Measurements from ENCODE around the gene ARHGEF10L.

ARHGEF10L gene

DNA sequence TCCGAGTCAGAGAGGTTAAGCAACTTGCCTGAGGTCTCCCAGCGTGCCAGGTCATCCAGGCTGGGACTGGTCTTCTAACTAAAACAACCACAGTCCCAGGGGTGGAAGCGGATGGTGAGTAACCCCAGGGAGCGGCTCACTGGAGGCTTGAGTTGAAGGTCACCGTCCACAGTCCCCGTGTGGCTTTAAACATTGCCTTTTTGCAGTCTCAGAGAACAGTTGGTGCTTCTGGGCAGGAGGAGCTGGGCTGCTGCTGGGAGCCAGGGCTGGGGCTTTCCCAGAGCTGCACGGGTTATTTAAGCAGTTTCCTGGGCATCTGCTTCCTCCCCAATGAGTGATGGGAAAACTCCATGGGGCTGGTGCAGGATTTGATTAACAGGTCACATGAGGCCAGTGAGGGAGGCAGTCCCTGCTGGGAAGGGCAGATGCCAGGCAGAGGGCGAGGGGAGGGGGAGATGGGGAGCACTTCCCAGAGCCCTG is 12.3 kb downstream of the ARHGEF10L start:
- no peak for DNase-seq (ENCODE audit: low read depth)
- H3K4me3 ChIP-seq (ENCODE audit: low read length), result peak overlapping the region; percentile 14

DNA sequence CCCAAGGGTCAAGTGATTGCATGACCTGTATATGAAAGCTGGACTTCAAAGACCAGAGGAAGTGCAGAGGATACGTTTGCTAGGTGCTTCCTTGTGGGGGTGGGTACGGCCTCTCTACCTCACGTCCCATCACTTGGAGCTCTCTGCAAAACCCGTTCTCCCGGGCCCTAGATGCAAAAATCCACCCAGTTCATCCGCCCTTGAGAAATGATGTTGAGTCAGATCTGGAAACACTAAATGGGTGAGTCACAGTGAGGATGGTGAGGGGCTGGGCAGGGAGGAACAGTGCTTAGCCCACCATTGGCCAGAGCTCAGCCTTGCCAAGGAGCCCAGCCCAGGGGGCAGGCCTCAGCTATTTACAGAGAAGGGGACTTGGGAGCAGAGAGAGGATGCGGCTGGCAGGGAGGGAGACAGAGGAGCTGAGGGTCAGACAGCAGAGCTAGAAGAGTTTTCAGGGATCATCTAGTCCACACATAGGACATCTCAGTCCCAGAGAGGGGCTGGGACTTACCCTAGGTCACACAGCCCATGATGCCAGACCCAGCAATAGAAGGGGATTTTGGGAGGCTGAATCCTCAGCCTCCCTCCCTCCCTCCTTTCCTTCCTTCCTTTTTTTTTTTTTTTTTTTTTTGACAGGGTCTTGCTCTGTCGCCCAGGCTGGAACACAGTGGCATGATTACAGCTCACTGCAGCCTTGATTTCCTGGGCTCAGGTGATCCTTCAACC is 14.6 kb downstream of the ARHGEF10L start:
- TF ChIP-seq, protein P1, sequence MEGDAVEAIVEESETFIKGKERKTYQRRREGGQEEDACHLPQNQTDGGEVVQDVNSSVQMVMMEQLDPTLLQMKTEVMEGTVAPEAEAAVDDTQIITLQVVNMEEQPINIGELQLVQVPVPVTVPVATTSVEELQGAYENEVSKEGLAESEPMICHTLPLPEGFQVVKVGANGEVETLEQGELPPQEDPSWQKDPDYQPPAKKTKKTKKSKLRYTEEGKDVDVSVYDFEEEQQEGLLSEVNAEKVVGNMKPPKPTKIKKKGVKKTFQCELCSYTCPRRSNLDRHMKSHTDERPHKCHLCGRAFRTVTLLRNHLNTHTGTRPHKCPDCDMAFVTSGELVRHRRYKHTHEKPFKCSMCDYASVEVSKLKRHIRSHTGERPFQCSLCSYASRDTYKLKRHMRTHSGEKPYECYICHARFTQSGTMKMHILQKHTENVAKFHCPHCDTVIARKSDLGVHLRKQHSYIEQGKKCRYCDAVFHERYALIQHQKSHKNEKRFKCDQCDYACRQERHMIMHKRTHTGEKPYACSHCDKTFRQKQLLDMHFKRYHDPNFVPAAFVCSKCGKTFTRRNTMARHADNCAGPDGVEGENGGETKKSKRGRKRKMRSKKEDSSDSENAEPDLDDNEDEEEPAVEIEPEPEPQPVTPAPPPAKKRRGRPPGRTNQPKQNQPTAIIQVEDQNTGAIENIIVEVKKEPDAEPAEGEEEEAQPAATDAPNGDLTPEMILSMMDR (conservative IDR thresholded peaks at IDR 0.05; ENCODE audit: low read depth, low read length), result no peak
- H3K4me3 ChIP-seq (ENCODE audit: low read length), result no peak overlapping the region
- peak; percentile 84 for DNase-seq (ENCODE audit: low read depth)

More for the DNA sequence above, 12.3 kb downstream of the ARHGEF10L start:
- TF ChIP-seq, protein P1 (conservative IDR thresholded peaks at IDR 0.05; ENCODE audit: low read depth, low read length), result no peak

DNA sequence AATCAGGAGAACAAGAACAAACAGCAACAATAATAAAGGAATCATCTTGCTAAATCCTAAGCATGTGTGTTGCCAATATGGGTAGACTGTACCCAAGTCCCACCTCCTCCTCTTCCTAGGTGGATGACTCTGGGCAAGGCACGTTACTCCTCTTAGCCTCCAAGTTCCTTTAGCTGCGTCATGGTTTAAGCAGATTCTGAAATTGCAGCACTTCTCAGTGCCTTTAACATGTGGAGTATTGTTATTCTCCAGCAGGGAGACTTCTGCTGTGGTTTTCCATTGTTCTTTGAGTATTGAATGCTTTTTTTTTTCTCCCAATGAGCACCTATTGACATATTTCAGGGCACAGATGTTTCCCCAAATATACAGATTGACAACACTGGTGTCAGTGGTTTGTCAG is 15.5 kb downstream of the ARHGEF10L start:
- no peak for DNase-seq (ENCODE audit: low read depth)
- no peak overlapping the region for H3K4me3 ChIP-seq (ENCODE audit: low read length)
- TF ChIP-seq, protein P1 (conservative IDR thresholded peaks at IDR 0.05; ENCODE audit: low read depth, low read length), result no peak

DNA sequence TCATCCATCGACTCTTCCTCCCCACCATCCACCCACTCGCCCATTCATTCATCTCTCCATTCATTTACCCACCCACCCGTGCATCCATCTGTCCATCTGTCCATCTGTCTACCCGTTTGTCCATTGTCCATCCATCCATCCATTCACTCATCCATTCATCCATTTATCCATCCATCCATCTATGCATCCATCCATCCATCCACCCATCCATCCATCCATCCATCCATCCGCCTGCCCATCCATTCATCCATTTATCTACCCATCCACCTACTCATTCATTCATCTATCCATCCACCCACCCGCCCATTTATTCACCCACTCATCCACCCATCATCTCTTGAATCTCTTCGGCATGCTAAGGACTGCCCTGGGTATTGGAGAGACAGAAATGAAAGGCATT is 18.5 kb downstream of the ARHGEF10L start:
- TF ChIP-seq, protein P1 (conservative IDR thresholded peaks at IDR 0.05; ENCODE audit: low read depth, low read length), result no peak
- no peak for DNase-seq (ENCODE audit: low read depth)
- H3K4me3 ChIP-seq (ENCODE audit: low read length), result no peak overlapping the region

DNA sequence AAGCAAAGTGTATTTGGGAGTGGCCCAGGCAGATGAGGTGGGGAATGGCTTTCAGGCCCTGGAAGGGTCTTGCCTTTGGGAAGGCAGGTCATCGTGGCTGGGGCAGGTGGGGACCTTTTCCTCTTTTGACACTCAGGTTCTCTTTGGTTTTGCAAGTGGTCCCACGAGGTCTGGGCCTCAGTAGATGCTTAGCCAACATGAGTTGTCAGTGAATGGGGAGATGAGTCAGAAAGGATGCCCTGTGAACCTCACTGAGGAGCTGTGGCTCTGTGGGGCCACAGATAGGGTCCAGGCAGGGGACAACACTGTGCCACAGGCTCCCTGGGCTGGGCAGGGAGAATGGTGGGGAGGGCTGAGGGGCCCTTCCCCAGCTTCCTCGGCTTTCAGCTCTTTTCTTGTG is 19.0 kb downstream of the ARHGEF10L start:
- TF ChIP-seq, protein P1 (conservative IDR thresholded peaks at IDR 0.05; ENCODE audit: low read depth, low read length), result no peak
- DNase-seq (ENCODE audit: low read depth), result no peak
- H3K4me3 ChIP-seq (ENCODE audit: low read length), result no peak overlapping the region

DNA sequence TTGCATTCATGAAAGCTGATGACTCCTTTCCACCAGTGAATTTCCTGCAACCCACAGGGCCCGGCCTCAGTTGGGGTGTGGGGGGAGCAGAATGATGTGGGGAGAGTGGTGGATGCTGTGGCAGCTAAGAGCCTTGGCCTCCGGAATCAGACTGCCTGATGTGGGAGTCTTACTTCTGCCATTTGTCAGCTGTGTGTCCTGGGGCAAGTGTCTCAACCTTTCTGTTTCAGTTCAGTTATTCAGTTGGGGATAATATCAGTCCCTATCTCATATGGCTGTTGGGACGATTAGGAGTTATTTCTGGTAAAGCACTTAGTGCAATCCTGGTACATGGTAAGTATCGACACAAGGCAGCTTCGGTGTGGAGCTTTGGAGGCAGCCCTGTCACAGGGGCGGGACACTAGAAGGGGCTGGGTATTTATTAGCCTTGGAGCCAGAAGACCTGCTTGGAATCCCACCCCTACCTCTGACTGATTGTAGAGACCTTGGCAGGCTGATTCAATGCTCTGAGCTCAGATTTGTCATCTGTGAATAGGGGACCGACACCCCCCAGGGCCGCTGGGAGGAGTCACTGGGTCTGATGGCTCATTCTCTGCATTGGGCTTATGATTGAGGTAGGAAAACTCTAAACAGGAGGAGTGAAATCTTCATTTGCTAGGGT is 19.6 kb downstream of the ARHGEF10L start:
- no peak for DNase-seq (ENCODE audit: low read depth)
- TF ChIP-seq, protein P1 (conservative IDR thresholded peaks at IDR 0.05; ENCODE audit: low read depth, low read length), result no peak
- no peak overlapping the region for H3K4me3 ChIP-seq (ENCODE audit: low read length)
